22Rv1 (cell line): ENCODE data around the gene AGBL1.
"Not testable (repeated sequence)": the region's sequence is repeated elsewhere in the genome, so short reads cannot be mapped to it uniquely, and the experiment has no call there.

Source experiments
- H3K27ac ChIP-seq: fragments of 450-650 bp; 2 replicates; pipeline ENCODE4 v1.5.1; 2017
- CTCF ChIP-seq: fragments of 450-650 bp; IDR thresholded peaks from 2 replicates; pipeline ENCODE4 v1.5.1; 2017; ENCODE audit warnings: mild to moderate bottlenecking
- ZFX ChIP-seq: fragments of 450-650 bp; IDR thresholded peaks from 2 replicates; pipeline ENCODE4 v1.6.1; 2017; ENCODE audit warnings: antibody characterized with exemption, borderline replicate concordance

The AGBL1 gene

GRCh38 chr15:86526938-86527690 lies 447.4 kb downstream of the AGBL1 start:
- H3K27ac ChIP-seq: no peak overlapping the region
- no peak for TF ChIP-seq CTCF
- TF ChIP-seq ZFX: no peak

GRCh38 chr15:86528094-86528493 lies 448.4 kb downstream of the AGBL1 start:
- not testable (repeated sequence) for H3K27ac ChIP-seq

- TF ChIP-seq ZFX (no peak), CTCF (no peak)
- no peak overlapping the region for H3K27ac ChIP-seq
Observed at GRCh38 chr15:86538141-86538540, 458.5 kb downstream of the AGBL1 start.

- H3K27ac ChIP-seq: no peak overlapping the region
- TF ChIP-seq CTCF (no peak), ZFX (no peak)
Observed at GRCh38 chr15:86540840-86541467, 461.3 kb downstream of the AGBL1 start.

- no peak overlapping the region for H3K27ac ChIP-seq
- no peak for TF ChIP-seq ZFX
- TF ChIP-seq CTCF: no peak
Observed at GRCh38 chr15:86541540-86541939, 461.9 kb downstream of the AGBL1 start.

GRCh38 chr15:86550075-86550474 lies 470.4 kb downstream of the AGBL1 start:
- H3K27ac ChIP-seq: no peak overlapping the region
- TF ChIP-seq CTCF: no peak
- TF ChIP-seq ZFX: no peak

GRCh38 chr15:86553108-86553507 lies 473.4 kb downstream of the AGBL1 start:
- H3K27ac ChIP-seq: no peak overlapping the region
- TF ChIP-seq CTCF (no peak), ZFX (no peak)
